H54 (cell line): ENCODE results near the gene SRRM1.
"Not testable (repeated sequence)": the region's sequence is repeated elsewhere in the genome, so short reads cannot be mapped to it uniquely, and the experiment has no call there.

Experiments used
- DNase-seq: peaks from one replicate; pipeline ENCODE4 v3.0.0; 2011; ENCODE audit warnings: low spot score, mixed read lengths; ENCODE audit not compliant: insufficient read length
- FAIRE-seq: peaks from 3 replicates; lab custom pipeline; 2011; peaks lifted over from hg19 to GRCh38; lab: Jason Lieb, UNC
- POLR2A ChIP-seq: IDR thresholded peaks from 2 replicates; pipeline ENCODE4 v1.6.1; 2011; ENCODE audit warnings: low read depth, mild to moderate bottlenecking, low read length

SRRM1 gene

DNA sequence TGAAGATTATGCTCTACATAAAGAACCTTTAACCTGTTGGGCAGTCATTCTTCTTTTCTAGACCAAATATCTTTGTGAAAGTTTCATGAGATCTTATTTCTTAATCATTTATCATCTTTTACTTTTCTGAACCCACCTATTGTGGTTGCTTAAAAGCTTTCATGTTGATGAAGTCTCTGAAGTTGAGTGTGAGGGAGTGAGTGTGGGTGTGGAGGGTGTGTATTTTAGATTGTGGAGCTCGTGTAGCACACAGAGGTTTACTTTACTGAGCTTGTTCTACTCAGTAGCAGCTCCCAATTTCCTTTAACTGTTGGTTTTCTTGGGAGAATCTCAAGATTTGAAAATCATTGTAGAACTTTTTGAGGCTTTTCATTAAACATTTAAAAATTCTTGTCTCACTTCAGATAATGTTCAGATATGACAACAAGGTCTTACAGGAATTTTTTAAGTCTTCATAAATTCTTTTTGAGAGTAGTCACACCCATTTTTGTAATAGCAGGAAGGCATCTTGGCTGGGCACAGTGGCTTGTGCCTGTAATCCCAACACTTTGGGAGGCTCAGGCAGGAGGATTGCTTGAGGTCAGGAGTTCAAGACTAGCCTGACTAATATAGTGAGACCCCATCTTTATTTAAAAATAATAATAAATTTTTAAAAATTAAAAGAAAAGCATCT lies 17.0 kb downstream of the SRRM1 start:
- FAIRE-seq (no peak), DNase-seq (no peak)
- TF ChIP-seq POLR2A, result no peak

DNA sequence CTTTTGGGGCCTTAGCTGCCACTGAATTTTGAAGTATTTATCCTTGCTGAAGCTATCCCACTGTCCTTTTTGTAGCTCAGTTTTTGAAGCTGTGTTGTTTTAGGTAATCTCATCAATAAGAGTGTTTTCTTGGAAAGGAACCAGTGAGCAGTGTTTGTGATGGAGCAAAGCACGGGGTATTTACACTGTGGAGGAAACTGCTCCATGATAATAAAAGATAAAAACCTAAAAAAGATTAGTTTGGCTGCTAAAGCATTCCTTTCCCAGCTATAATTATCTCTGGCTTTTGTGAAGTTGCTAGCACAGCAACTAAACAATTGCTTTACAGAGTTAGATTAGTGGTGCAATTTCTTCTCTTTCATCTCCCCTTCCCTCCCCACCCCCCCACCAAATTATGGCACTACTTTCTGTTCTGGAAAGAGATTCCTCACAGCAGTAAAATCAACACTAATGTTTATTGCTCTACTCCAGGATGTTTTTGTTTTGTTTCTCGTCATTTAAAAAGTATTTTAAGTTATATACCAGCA lies 21.5 kb downstream of the SRRM1 start:
- DNase-seq (no peak), FAIRE-seq (no peak)
- no peak for TF ChIP-seq POLR2A

DNA sequence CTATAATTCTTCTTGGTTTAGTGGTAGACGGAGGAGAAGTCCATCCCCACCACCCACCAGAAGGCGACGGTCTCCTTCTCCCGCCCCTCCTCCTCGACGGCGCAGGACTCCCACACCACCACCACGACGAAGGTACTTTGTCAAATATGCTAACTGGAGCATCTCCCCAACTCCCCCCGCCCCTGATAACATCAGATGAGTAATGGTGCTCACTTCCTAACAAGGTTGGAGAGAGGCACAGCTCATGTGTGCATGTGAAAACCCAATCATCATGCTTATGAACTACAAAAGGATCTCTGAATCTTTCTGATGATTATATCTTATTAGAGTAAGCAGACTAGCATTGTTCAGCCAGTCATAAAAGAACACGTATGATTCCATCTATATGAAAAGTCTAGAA lies 23.7 kb downstream of the SRRM1 start:
- FAIRE-seq, result no peak
- no peak for TF ChIP-seq POLR2A
- no peak for DNase-seq

DNA sequence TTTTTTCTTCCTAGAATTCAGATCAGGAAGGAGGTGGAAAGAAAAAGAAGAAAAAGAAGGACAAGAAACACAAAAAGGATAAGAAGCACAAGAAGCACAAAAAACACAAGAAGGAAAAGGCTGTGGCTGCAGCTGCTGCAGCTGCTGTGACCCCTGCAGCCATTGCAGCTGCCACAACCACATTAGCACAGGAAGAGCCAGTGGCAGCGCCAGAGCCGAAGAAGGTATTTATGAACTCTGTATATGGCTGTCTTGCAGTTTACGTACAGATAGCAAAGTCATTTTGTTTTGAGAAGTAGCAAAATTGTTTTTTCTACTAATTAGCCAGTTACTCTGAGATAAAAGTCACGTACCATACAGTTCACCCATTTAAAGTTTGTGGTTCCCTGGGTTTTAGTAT lies 28.3 kb downstream of the SRRM1 start:
- DNase-seq, FAIRE-seq: not testable (repeated sequence)

DNA sequence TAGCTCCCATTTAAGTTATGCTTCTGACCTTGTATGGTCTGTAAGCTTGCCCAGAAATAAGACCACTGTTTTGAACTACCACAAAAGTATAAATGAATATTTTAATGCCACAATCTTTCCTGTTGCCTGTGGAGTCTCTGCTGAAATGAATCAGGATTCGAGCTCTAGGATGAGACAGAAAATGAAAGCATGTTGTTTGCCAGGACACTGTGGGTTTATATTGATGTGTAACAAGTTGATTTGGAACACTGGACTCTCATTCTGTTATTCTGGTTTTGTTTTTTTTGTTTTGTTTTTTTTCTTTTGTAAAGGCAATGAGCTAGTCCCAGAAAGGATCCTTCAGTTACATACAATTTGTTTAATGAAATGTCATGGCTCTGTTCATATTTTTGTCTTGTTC lies 29.6 kb downstream of the SRRM1 start:
- not testable (repeated sequence) for FAIRE-seq, DNase-seq

DNA sequence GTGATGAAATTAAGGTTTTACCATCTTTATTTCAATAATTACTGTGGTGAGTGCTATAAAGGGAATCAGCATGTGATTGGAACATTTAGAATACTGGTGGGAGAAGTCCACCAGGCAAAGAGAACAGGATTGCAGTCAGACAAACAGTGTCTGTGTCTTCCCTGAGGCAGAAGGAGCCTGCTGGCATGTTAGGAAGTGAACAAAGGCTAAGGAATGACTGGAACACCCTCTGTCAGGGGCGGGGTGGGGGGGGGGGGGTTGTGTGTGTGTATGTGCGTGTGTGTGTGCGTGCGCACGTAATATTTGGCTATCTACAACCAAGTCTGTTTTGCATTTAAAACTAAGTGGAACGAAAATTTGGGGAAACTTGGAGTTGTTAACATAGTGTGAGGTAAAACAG lies 30.2 kb downstream of the SRRM1 start:
- FAIRE-seq (no peak), DNase-seq (no peak)
- TF ChIP-seq POLR2A, result no peak

DNA sequence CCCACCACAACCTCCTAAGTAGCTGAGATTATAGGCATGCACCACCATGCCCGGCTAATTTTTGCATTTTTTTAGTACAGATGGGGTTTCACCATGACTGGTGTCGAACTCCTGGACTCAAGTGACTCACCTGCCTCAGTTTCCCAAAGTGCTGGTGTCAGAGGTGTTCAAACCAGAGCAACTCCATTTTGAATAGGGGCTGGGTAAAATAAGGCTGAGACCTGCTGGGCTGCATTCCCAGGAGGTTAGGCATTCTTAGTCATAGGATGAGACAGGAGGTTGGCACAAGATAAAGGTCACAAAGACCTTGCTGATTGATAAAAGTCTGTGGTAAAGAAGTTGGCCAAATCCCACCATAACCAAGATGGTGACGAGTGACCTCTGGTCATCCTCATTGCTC lies 35.3 kb downstream of the SRRM1 start:
- FAIRE-seq, DNase-seq: not testable (repeated sequence)

DNA sequence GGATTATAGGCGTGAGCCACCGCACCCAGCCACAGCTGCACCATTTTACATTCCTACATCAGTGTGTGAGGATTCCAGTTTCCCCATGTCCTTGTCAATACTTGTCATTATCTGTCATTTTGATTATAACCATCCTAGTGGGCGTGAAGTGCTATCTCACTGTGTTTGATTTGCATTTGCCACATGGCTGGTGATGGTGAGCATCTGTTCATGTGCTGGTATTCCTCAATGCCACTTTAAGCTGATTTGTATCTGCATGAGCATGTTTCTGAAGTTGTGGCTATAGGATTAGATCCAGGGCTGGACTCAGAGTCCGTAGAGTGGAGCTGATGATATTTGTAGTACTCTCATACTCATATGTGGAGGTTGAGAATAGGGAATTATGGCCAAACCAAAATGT lies 36.6 kb downstream of the SRRM1 start:
- FAIRE-seq (no peak), DNase-seq (no peak)
- no peak for TF ChIP-seq POLR2A

DNA sequence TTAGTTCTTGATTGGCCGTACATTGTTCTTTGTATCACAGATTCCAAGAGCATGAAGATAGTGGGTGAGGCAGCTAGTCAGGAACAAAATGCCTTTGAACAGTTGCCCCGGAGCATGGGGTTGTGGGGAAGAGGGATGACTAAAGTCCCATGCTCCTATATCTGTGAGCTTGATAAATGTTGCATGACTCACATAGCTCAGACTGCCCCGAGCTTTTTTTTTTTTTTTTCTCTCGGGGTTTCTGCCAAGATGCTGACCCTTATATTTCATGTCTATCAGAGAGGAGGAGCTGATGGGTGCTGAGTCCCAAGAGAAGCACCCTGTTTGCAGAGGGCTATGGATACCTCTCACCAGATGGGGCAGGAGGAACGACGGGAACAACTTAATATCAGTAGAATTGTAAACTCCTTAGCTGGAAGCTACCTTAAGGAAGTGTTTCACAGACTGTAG lies 40.6 kb downstream of the SRRM1 start:
- peak; percentile 48 for DNase-seq
- peak; percentile 93 for FAIRE-seq
- TF ChIP-seq POLR2A, result no peak

DNA sequence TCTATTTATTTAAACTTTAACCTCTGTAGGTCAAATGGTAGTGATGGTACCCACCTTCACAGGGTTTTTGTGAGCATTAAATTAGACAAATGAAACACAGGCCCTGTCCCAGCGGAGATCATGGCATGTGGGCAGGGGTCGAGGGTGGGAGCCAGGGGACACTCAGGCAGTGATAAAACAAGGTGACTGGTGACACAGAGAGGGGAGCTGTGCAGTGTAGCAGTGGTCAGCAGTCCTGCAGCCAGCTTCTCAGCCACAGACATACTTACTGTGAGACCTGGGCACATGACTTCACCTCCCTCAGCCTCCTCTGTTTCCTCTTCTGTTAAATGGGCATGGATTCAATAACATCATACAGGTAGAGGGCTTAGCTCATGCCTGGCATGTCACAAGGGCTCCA lies 44.9 kb downstream of the SRRM1 start:
- no peak for TF ChIP-seq POLR2A
- DNase-seq, result no peak
- FAIRE-seq, result no peak

DNA sequence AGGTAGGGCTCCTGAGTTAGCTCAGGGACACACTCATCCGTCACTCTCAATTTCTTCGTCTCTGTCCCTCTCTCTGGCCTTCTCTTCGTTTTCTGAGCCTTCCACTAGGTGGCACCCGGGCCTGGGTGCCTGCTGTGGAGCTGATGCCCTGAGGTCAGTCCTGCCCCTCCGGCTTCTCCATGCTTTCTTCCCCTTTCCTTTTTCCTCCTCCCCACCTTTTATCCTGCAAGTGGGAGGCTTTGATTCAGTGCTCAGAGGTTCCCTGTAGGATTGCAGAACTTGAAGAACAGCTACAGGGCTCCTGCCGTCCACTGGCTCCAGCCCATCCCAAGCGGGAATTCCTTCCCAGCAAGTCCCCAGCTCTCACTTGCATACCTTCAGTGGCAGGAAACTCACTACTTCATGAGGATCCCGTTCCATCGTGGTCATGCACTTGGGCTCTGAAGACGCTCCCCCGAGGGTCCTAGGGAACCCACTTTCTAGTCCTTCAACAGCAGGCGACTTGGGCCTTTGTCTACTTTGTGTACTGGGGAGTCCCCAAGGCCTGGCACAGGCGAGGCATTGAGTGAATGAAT lies 45.6 kb downstream of the SRRM1 start:
- TF ChIP-seq POLR2A, result no peak
- FAIRE-seq (no peak), DNase-seq (no peak)

DNA sequence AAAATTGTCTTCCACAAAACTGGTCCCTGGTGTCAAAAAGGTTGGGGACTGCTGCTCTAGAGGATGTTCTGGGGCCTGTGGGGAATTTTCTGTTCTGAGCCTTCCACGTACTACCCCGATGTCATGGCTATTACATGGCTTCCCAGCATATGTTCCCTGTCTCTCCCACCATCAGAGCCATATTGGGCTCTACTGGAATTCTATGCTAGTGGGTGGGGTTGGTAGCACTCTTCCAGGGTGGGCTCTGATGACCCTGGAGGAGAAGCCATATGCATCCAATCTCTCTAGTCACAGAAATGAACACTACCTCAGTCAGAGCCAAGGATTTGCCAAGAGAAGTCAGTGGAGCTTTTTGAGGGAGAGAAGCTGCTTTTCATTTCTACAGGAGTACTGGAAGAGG lies 47.9 kb downstream of the SRRM1 start:
- no peak for DNase-seq
- FAIRE-seq, result no peak
- no peak for TF ChIP-seq POLR2A

DNA sequence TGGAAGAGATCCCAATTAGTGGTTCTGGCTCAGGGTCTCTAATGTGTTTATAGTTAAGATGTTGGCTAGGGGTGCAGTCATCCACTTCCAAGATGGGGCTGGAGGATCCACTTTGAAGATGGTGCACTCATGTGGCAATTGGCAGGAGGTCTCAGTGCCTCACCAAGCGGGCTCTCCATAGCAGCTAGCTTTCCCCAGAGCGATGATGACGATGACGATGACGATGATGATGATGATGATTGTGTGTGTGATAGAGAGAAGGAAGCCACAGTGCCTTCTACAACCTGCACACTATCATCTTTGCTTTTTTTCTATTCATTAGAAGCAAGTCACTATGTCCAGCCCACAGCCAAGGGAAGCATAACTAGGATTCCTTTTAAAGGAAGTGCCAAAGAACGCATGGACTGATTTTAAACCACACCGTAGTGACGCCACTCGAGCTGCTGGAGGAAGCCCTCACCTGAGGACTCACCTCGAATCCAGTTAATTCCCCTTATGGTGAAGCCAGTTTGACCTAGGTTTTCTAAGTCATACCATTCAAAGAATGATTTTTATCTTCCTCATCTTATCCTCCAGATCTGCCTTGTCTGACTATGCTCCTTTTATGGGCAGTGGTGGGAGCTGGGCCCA lies 49.4 kb downstream of the SRRM1 start:
- no peak for DNase-seq
- TF ChIP-seq POLR2A, result no peak
- FAIRE-seq, result no peak

DNA sequence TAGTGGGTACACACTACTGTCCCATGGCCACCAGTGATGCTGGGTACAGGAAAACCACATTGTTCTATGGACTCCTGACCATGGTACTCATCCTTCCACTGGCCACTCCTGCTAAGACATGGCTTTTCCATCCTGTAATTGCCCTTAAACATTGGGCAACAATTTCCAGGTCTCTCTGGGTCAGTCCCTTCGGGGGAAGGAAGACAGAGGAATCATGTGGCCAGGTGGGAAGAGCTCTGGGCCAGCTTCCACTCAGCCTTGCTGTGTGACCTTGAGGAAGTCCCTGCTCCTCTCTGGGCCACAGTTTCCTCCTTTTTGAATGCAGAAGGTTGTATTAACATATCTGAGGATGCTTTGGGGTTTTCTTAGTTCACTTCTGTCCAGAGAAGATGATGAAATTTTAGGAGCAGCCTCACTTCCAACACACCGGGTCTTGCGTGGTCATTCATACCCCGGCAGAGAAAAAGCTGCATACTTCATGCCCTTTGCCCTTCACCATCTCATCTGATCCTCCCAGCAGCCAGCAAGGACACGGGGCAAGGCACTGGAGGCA lies 50.8 kb downstream of the SRRM1 start:
- FAIRE-seq, result no peak
- no peak for TF ChIP-seq POLR2A

More for the DNA sequence above, 50.8 kb downstream of the SRRM1 start:
- no peak for DNase-seq
